GM12878 (cell line): ENCODE measurements around the gene SMIM7.

Source experiments
- EP300 ChIP-seq, 2 experiments: fragments of 150-350 bp in 1 of 2; IDR thresholded peaks; 2 replicates each; pipeline ENCODE4 v1.6.1; 2011 to 2012; ENCODE audit warnings: low read depth in 2 of 2, low read length in 2 of 2, borderline replicate concordance in 1 of 2, improper control_type of control experiment in 1 of 2, inconsistent platforms in 1 of 2; ENCODE audit not compliant: control insufficient read depth in 1 of 2
- POLR2AphosphoS5 ChIP-seq: IDR thresholded peaks from 2 replicates; pipeline ENCODE4 v1.6.1; 2011; ENCODE audit warnings: mild to moderate bottlenecking, low read length, inconsistent platforms
- TCF12 ChIP-seq: IDR thresholded peaks from 2 replicates; pipeline ENCODE4 v1.6.1; 2011; ENCODE audit warnings: low read depth, mild to moderate bottlenecking, low read length
- YY1 ChIP-seq: IDR thresholded peaks from 2 replicates; pipeline ENCODE4 v1.6.1; 2011; ENCODE audit warnings: low read depth, mild to moderate bottlenecking, low read length
- TF ChIP-seq, protein P1 (sequence below), 3 experiments: IDR thresholded peaks in 2 of 3; conservative IDR thresholded peaks in 1 of 3; 2 replicates each; pipeline ENCODE4 v1.5.1; 2011; ENCODE audit warnings: low read depth in 3 of 3, low read length in 3 of 3, mild to moderate bottlenecking in 3 of 3, control low read depth in 2 of 3, moderate library complexity in 2 of 3, inconsistent platforms in 1 of 3, mixed read lengths in 1 of 3; ENCODE audit not compliant: control insufficient read depth in 2 of 3, insufficient read depth in 1 of 3; ENCODE audit errors: extremely low read depth in 1 of 3

DNA sequence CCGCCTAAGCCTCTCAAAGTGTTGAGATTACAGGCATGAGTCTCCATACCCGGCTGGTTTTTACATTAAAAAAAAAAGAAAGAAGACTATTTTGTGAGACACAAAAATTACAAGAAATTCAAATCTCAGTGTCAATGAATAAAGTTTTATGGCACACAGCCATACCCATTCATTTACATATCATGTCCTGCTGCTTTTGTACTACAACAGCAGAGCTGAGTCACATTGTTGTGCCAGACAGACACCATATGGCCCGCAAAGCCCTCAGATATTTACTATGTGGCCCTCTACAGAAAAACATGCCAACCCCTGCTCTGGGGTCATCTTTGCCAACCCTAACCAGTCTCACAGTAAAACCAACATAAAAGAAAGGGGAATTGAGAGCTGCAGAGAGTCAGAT, 5.3 kb downstream of the SMIM7 start:
- TF ChIP-seq YY1: no peak
- TF ChIP-seq POLR2AphosphoS5: no peak
- TF ChIP-seq, protein P1, sequence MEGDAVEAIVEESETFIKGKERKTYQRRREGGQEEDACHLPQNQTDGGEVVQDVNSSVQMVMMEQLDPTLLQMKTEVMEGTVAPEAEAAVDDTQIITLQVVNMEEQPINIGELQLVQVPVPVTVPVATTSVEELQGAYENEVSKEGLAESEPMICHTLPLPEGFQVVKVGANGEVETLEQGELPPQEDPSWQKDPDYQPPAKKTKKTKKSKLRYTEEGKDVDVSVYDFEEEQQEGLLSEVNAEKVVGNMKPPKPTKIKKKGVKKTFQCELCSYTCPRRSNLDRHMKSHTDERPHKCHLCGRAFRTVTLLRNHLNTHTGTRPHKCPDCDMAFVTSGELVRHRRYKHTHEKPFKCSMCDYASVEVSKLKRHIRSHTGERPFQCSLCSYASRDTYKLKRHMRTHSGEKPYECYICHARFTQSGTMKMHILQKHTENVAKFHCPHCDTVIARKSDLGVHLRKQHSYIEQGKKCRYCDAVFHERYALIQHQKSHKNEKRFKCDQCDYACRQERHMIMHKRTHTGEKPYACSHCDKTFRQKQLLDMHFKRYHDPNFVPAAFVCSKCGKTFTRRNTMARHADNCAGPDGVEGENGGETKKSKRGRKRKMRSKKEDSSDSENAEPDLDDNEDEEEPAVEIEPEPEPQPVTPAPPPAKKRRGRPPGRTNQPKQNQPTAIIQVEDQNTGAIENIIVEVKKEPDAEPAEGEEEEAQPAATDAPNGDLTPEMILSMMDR (IDR thresholded peaks at IDR 0.05 in 2 of 3, conservative IDR thresholded peaks at IDR 0.05 in 1 of 3; ENCODE audit: control insufficient read depth in 2 of 3, extremely low read depth in 1 of 3, insufficient read depth in 1 of 3, low read depth in 3 of 3, low read length in 3 of 3): no peak
- no peak for TF ChIP-seq TCF12
- TF ChIP-seq EP300 (IDR thresholded peaks at IDR 0.05; ENCODE audit: borderline replicate concordance in 1 of 2, control insufficient read depth in 1 of 2, low read depth in 2 of 2, low read length in 2 of 2): no peak
